K562 (cell line): ENCODE results near the gene GCKR. TPM values are rescaled to one million over a fixed set of nuclear protein-coding genes. Genes with fewer than 3 reads are reported as not detected.

Experiments
- ATAC-seq: fragments of 200-7000 bp; cut with Tn5 transposase; 3 replicates; pipeline ENCODE4 v1.9.1; 2020; ENCODE audit warnings: moderate library complexity
- BruUV-seq: library from RNA; stranded (reverse); fragments of 400-500 nt; replicated peaks from 2 replicates; lab custom pipeline; 2021; lab: Mats Ljungman, UMichigan
- CTCF ChIA-PET: fragments of 300-600 bp; formaldehyde crosslinking; extraction: SDS; loops from one replicate; lab custom pipeline; 2021; ENCODE audit warnings: low intra/inter-chr PET ratio; lab: Yijun Ruan, JAX
- POLR2A ChIA-PET: fragments of 300-600, 350-650 bp; sonication (Branson Sonifier 250); formaldehyde crosslinking; extraction: SDS; loops from one replicate; lab custom pipeline; 2021; ENCODE audit warnings: antibody characterized with exemption, inconsistent platforms; lab: Yijun Ruan, JAX
- DNase-seq, 4 experiments: peaks; one replicate each; pipeline versions ENCODE4 v3.0.0 to v3.0.0-alpha.2; 2011 to 2018; ENCODE audit warnings: low spot score in 3 of 4, mixed read lengths in 3 of 4; ENCODE audit errors: extremely low read depth in 1 of 4
- FAIRE-seq: peaks from 2 replicates; lab custom pipeline; 2011; peaks lifted over from hg19 to GRCh38; lab: Jason Lieb, UNC
- H2AFZ ChIP-seq: 2 replicates; pipeline ENCODE4 v1.6.0; 2011; ENCODE audit warnings: low read depth, low read length, control low read depth, inconsistent platforms
- H3K27ac ChIP-seq: fragments of 200-600 bp; 3 replicates; pipeline ENCODE4 v1.8.0; 2011; ENCODE audit warnings: low read depth, mild to moderate bottlenecking, control low read depth, inconsistent platforms, low read length, moderate library complexity, mixed read lengths; ENCODE audit errors: extremely low read depth
- H3K27me3 ChIP-seq, 2 experiments: fragments of 300-600 bp in 1 of 2; 2 replicates in 1 of 2; 3 replicates in 1 of 2; pipeline versions ENCODE4 v1.6.0 to v1.8.0; 2011; ENCODE audit warnings: inconsistent platforms in 2 of 2, low read length in 2 of 2, mild to moderate bottlenecking in 1 of 2, mixed read lengths in 1 of 2, moderate library complexity in 1 of 2; ENCODE audit not compliant: control insufficient read depth in 2 of 2, insufficient read depth in 2 of 2
- H3K36me3 ChIP-seq: fragments of 300-600 bp; 3 replicates; pipeline ENCODE4 v1.8.0; 2011; ENCODE audit warnings: mild to moderate bottlenecking, low read length, inconsistent platforms; ENCODE audit not compliant: control insufficient read depth, insufficient read depth
- H3K4me1 ChIP-seq, 2 experiments: fragments of 200-600 bp in 1 of 2; replicated peaks in 1 of 2; 2 replicates in 1 of 2; 3 replicates in 1 of 2; pipeline versions ENCODE4 v1.5.1 to v1.8.0; 2011; ENCODE audit warnings: inconsistent platforms in 2 of 2, low read length in 2 of 2, mild to moderate bottlenecking in 1 of 2, mixed read lengths in 1 of 2, moderate library complexity in 1 of 2; ENCODE audit not compliant: control insufficient read depth in 2 of 2, insufficient read depth in 2 of 2
- H3K4me2 ChIP-seq: 2 replicates; pipeline ENCODE4 v1.6.1; 2011; ENCODE audit warnings: low read length, control low read depth, inconsistent platforms, mixed read lengths; ENCODE audit not compliant: insufficient read depth
- H3K4me3 ChIP-seq: fragments of 200-600 bp; sonication (generic), shearing (Covaris generic); 2 replicates; pipeline ENCODE4 v1.5.1; 2016; ENCODE audit warnings: control low read depth, inconsistent platforms
- H3K79me2 ChIP-seq: fragments of 200-600 bp; 3 replicates; pipeline ENCODE4 v1.8.0; 2011; ENCODE audit warnings: low read length, inconsistent platforms; ENCODE audit not compliant: control insufficient read depth, insufficient read depth
- H3K9ac ChIP-seq, 2 experiments: 2 replicates each; pipeline versions ENCODE4 v1.6.0 to v1.6.1; 2011; ENCODE audit warnings: low read depth in 2 of 2, low read length in 2 of 2, control low read depth in 1 of 2, inconsistent platforms in 1 of 2, mild to moderate bottlenecking in 1 of 2, mixed read lengths in 1 of 2; ENCODE audit not compliant: insufficient read depth in 1 of 2
- H3K9me1 ChIP-seq: one replicate; pipeline ENCODE4 v1.6.0; 2011; ENCODE audit warnings: inconsistent platforms, mild to moderate bottlenecking, low read length, moderate library complexity; ENCODE audit not compliant: control insufficient read depth, insufficient read depth
- H3K9me3 ChIP-seq: replicated peaks from 2 replicates; pipeline ENCODE4 v1.5.1; 2011; ENCODE audit warnings: low read depth, low read length, inconsistent platforms; ENCODE audit not compliant: control insufficient read depth, insufficient read depth
- H4K20me1 ChIP-seq: replicated peaks from 2 replicates; pipeline ENCODE4 v1.6.1; 2011; ENCODE audit warnings: low read length, inconsistent platforms, mixed read lengths; ENCODE audit not compliant: control insufficient read depth, insufficient read depth
- NFATC3 ChIP-seq: fragments of 450-650 bp; IDR thresholded peaks from 2 replicates; pipeline ENCODE4 v1.6.1; 2017; ENCODE audit warnings: mild to moderate bottlenecking
- NONO ChIP-seq, 2 experiments: fragments of 200-400 bp in 1 of 2; fragments of 450-650 bp in 1 of 2; formaldehyde crosslinking in 1 of 2; IDR thresholded peaks; 2 replicates each; pipeline ENCODE4 v1.6.1; 2017; ENCODE audit warnings: low read depth in 2 of 2, mild to moderate bottlenecking in 2 of 2, moderate library complexity in 2 of 2, low read length in 1 of 2
- PHF21A ChIP-seq: fragments of 450-650 bp; IDR thresholded peaks from 2 replicates; pipeline ENCODE4 v1.6.1; 2017; ENCODE audit warnings: low read depth, borderline replicate concordance
- POLR2H ChIP-seq: IDR thresholded peaks from 2 replicates; pipeline ENCODE4 v1.6.1; 2016; ENCODE audit warnings: missing genetic modification characterization, low read depth, mild to moderate bottlenecking, control low read depth, missing compliant biosample characterization, moderate library complexity
- RBM15 ChIP-seq: fragments of 200-400 bp; formaldehyde crosslinking; IDR thresholded peaks from 2 replicates; pipeline ENCODE4 v1.6.1; 2018; ENCODE audit warnings: mild to moderate bottlenecking, low read length, moderate library complexity; ENCODE audit not compliant: insufficient read depth
- SMAD4 ChIP-seq: fragments of 250-450 bp; sonication (Bioruptor Pico); conservative IDR thresholded peaks from 2 replicates; pipeline ENCODE4 v1.8.0; 2021; ENCODE audit warnings: inconsistent platforms, mild to moderate bottlenecking, moderate library complexity
- TEAD1 ChIP-seq, 2 experiments: fragments of 450-650 bp in 1 of 2; sonication (generic) in 1 of 2; formaldehyde crosslinking; IDR thresholded peaks; 2 replicates each; pipeline versions ENCODE4 v1.4.0 to v1.8.0; 2020 to 2022; ENCODE audit warnings: mild to moderate bottlenecking in 2 of 2, missing genetic modification reagents in 1 of 2
- THRAP3 ChIP-seq: fragments of 450-650 bp; IDR thresholded peaks from 2 replicates; pipeline ENCODE4 v1.6.1; 2016; ENCODE audit warnings: mild to moderate bottlenecking, inconsistent platforms, borderline replicate concordance
- U2AF1 ChIP-seq: fragments of 200-400 bp; formaldehyde crosslinking; optimal IDR thresholded peaks from 2 replicates; pipeline ENCODE3; 2017; ENCODE audit warnings: mild to moderate bottlenecking, low read depth, low read length, moderate library complexity
- ZBTB17 ChIP-seq: fragments of 450-650 bp; formaldehyde crosslinking; IDR thresholded peaks from 2 replicates; pipeline ENCODE4 v1.4.0; 2020; ENCODE audit warnings: mild to moderate bottlenecking
- WGBS: fragments of 100-300 bp; shearing (Covaris generic); methylation state at CpG from one replicate; pipeline ENCODE4 v1.1.6; 2016; ENCODE audit warnings: low coverage, mixed read lengths; ENCODE audit not compliant: insufficient coverage; ENCODE audit errors: missing lambda C conversion rate; 5-methylcytosine and 5-hydroxymethylcytosine counted together
- in situ Hi-C: fragments of 300-500 bp; cut with MboI; formaldehyde crosslinking; loops from 4 replicates; pipeline ENCODE4 v1.15.0; 2018; ENCODE audit warnings: inconsistent platforms, mixed read lengths
- intact Hi-C: fragments of 100-400 bp; cut with micrococcal nuclease; formaldehyde crosslinking; loops from 2 replicates; pipeline ENCODE4 v1.14.2; 2022
- polyA plus RNA-seq, 8 experiments: library from polyadenylated mRNA; depleted of rRNA in 4 of 8; stranded (reverse) in 5 of 8; unstranded in 3 of 8; fragments of >200 nt; fragmentation: Nextera tagmentation in 2 of 8; fragmentation: Illumina TruSeq in 1 of 8; extraction: Ambion mirVana in 2 of 8; extraction: Trizol in 1 of 8; gene quantifications; 2 replicates each; pipeline versions ENCODE4 v1.2.1 to v1.2.3, GENCODE V29; 2011 to 2014; ENCODE audit warnings: inconsistent platforms in 1 of 8, missing spikeins in 1 of 8
- total RNA-seq, 7 experiments: library from RNA; depleted of rRNA in 6 of 7; stranded (reverse); fragments of >200 nt in 6 of 7; fragmentation: Illumina TruSeq in 2 of 7; extraction: Trizol in 2 of 7; gene quantifications; 2 replicates each; pipeline versions ENCODE4 v1.2.1 to v1.2.3, GENCODE V29; 2011 to 2021; ENCODE audit warnings: low replicate concordance in 1 of 7
- TF ChIP-seq, protein P1 (sequence below): fragments of 250-450 bp; sonication (Bioruptor Pico); IDR thresholded peaks from 2 replicates; pipeline ENCODE4 v1.5.0; 2020; ENCODE audit warnings: mild to moderate bottlenecking, borderline replicate concordance

GCKR gene
- total and polyA plus RNA-seq, 9 of the 15 experiments (the other 6 are each of a cell fraction or from before 2014, with no cell fraction given): 0.28 to 0.79 (median 0.50) TPM; not detected in 1

GRCh38 chr2:27520316-27520715, 23.7 kb downstream of the GCKR start:
- no peak for ATAC-seq

More at GRCh38 chr2:27520316-27520715, 23.7 kb downstream of the GCKR start:
- intact Hi-C loops: no loop called here
- H4K20me1 ChIP-seq: no peaks in the 10 kb centered on the region
- no peaks in the 10 kb centered on the region for H3K36me3 ChIP-seq
- no peak overlapping the region for H3K9ac ChIP-seq
- H3K27me3 ChIP-seq: no peaks in the 10 kb centered on the region
- no peaks in the 10 kb centered on the region for H3K9me1 ChIP-seq
- H3K9me3 ChIP-seq: no peaks in the 10 kb centered on the region
- ChIA-PET CTCF (no interaction called here), POLR2A (no interaction called here)
- no peak overlapping the region for H2AFZ ChIP-seq
- DNase-seq (no peak), FAIRE-seq (no peak)
- no TSS peak for BruUV-seq
- in situ Hi-C loops: no loop called here
- TF ChIP-seq RBM15 (no peak), THRAP3 (no peak), SMAD4 (CRISPR knock-in tag) (no peak), POLR2H (tag) (no peak), PHF21A (no peak), TEAD1 (CRISPR knock-in tag; IDR thresholded peaks at IDR 0.05) (no peak), NFATC3 (no peak), U2AF1 (no peak), ZBTB17 (CRISPR knock-in tag) (no peak), NONO (IDR thresholded peaks at IDR 0.05; ENCODE audit: low read depth in 2 of 2, low read length in 1 of 2) (no peak)
- TF ChIP-seq, protein P1, sequence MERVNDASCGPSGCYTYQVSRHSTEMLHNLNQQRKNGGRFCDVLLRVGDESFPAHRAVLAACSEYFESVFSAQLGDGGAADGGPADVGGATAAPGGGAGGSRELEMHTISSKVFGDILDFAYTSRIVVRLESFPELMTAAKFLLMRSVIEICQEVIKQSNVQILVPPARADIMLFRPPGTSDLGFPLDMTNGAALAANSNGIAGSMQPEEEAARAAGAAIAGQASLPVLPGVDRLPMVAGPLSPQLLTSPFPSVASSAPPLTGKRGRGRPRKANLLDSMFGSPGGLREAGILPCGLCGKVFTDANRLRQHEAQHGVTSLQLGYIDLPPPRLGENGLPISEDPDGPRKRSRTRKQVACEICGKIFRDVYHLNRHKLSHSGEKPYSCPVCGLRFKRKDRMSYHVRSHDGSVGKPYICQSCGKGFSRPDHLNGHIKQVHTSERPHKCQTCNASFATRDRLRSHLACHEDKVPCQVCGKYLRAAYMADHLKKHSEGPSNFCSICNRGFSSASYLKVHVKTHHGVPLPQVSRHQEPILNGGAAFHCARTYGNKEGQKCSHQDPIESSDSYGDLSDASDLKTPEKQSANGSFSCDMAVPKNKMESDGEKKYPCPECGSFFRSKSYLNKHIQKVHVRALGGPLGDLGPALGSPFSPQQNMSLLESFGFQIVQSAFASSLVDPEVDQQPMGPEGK (CRISPR knock-in tag): no peak
- no peak overlapping the region for H3K27ac ChIP-seq
- H3K4me2 ChIP-seq: no peak overlapping the region
- H3K79me2 ChIP-seq: no peaks in the 10 kb centered on the region
- WGBS: 100% methylated on average over 2 of the region's 2 CpGs
- peaks cover 4 to 5% of the 10 kb centered on the region in 2 experiments; a peak in 3 of 5 replicates for H3K4me1 ChIP-seq
- H3K4me3 ChIP-seq: no peak overlapping the region
